NOMO-1 (cell line): ENCODE results near the gene RNF133.

Experiments
- DNase-seq, 2 experiments: peaks; one replicate each; lab custom pipeline; 2025; ENCODE audit not compliant: unreplicated experiment in 2 of 2; lab: John Stamatoyannopoulos, UW

The RNF133 gene

DNA sequence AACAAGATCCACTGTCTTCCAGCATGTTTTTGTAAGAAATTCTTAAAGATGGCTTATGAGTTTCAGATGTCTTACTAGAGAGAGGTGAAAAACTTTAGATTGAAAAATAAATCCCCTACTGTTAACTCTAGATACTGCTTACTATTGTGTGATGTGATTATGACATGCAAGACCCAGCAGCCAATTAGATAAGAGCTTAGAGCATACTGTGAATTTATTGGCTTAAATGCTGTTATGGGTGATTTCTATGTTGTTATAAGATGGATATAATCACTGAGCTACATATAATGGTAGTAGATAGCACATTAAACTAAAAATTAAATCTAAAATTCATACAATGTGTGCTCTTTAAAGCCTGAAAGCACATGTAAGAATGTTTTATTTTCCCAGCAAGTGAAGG lies at the start of gene RNF133:
RNF133 (minus strand) TSS at position 101 of the 400 bp plus-strand sequence. CDS start 199 bp downstream, outside the sequence.
- DNase-seq: no peak

DNA sequence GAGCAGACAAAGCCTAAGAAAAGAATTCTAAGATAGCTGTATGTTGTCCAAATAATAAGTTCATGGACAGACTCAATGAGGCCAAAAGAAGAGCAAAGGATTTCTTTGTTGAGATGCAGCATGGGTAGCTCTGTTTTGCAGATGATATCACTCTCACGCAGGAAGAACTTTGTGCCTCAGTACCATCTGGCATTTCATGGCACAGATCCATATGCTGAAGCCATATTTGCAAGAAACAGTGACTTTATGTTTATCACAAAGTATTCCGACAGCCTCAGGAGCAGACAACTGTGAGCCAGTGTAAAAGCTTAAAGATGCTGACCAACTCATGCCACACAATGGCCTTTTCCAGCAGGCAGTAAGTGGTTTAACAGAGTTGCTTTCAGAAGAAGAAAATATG lies 49.3 kb upstream of the RNF133 start:
- no peak for DNase-seq

- no peak for DNase-seq
Observed at GRCh38 chr7:122746948-122747347, 48.0 kb upstream of the RNF133 start.

- DNase-seq: no peak
Observed at GRCh38 chr7:122743211-122743610, 44.3 kb upstream of the RNF133 start.

DNA sequence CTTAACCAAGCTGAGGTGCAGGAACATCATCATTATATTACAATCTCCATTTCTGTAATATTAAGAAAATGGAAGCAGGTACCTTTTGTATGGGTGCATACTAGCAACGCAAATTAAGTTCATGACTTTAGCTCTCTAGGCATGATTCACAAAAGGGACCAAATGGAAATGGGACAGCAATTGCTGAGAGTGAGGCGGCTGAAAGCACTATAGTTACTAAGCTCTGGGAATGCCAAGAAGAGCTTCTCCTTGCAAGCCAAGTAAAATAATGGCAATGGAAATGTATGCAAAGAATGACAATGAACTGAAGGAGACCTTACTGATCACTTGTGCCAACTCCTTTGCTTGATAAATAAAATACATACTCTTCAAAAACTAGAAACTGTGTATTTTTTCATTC lies 40.0 kb upstream of the RNF133 start:
- no peak for DNase-seq

- DNase-seq: no peak
Observed at GRCh38 chr7:122736183-122736582, 37.3 kb upstream of the RNF133 start.

- no peak for DNase-seq
Observed at GRCh38 chr7:122727759-122728158, 28.8 kb upstream of the RNF133 start.

GRCh38 chr7:122727354-122727753 lies 28.4 kb upstream of the RNF133 start:
- DNase-seq: no peak

DNA sequence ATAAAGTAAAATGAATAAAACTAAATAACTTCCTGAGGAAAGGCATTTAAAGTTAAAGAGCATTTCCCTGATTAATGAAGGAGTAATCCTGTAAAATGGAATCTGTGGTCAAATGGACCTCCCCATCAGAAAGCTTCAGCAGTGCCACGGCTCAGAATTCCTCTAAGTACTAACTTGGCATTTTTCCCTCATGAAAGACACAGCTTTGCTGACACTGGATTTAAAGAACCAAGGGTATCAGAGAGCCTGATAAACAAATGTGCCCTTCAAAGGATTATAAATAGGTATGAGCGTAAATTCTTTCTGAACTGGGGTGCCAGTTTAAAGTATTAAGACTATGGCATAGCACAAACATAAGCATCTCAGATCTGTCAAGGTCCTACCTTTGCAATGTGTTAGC lies 28.0 kb upstream of the RNF133 start:
- DNase-seq: no peak

GRCh38 chr7:122724366-122724765 lies 25.4 kb upstream of the RNF133 start:
- DNase-seq: no peak

GRCh38 chr7:122719010-122719578 lies 20.2 kb upstream of the RNF133 start:
- no peak for DNase-seq

DNA sequence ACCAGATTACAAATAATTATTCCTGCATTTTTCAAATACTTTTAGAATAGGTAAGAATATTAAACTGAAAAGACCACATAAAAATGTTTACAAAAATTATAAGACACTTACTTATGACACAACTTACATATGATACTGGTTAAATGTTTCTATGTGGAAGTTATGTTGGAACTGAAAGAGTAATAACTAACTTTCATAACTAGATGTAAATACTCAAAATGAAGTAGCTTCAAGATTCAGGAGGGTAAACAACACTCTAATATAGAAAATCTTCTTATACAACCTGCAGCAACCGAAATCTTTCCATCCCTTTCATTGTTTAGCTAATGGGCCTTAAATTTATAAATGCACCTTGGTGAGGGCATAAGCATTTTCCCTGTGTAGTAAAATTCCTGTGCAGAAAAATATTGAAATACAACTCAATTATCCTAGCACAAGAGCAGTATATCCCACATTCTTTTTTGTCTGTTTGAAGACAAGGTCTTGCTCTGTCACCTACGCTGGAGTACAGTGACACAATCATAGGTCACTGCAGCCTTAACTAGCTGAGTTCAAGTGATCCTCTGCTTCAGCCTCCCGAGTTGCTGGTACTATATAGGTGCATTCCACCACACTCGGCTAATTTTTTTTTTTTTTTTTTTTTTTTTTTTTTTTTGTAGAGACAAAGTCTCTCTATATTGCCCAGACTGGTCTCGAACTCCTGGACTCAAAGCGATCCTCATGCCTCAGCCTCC lies 18.6 kb upstream of the RNF133 start:
- no peak for DNase-seq

DNA sequence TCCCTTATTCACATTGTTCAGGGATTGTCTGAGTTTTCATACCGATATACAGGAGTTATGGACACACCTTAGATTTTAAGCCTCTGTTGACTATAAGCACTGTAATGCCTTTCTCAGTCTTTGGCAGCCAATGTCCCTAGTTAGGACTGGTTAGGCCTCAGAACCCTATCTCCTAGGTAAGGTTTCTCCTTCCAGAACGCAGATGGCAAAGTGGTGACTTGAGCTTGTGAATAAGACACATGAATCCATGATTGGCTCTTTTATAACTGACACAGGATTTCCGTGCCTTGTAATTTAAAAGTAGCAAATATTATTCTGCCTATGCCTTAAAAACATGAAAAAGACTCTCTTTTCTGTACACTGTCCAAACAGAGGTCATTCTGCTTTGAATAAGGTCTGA lies 16.3 kb upstream of the RNF133 start:
- no peak for DNase-seq

GRCh38 chr7:122710916-122711315 lies 12.0 kb upstream of the RNF133 start:
- no peak for DNase-seq

- no peak for DNase-seq
Observed at GRCh38 chr7:122709930-122710646, 11.2 kb upstream of the RNF133 start.

GRCh38 chr7:122706836-122707235 lies 7.9 kb upstream of the RNF133 start:
- DNase-seq: no peak

DNA sequence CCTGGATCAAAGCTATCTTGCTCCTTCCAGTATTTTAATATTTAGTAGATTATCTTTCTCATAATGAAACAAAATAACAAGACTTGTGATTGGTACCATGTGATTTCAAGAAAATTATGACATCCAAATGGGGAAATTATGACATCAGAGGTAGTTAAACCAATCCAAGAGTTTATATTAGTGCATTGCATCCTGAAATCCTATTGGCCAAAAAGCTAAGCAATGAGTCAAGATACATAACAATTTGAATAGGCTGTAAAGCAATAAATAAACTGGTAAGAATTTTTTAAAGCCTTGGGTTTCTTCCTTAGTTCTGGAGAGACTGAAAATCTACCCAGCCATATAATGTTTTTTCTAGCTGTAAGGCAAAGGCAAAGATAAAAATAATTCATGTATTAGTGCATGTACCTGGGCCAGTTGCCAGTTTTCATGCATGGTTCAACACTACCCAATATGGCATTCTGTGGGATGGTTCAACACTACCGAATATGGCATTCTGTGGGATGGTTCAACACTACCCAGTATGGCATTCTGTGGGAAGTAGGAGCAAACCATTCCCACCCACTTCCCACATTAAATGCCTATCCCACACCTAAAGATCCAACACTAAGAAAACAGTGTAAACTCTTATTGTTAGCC lies 4.1 kb upstream of the RNF133 start, which contains the start of gene RNF148:
RNF148 (minus strand) TSS at position 51 of the 639 bp plus-strand sequence. CDS start 172 bp downstream, outside the sequence.
- DNase-seq: no peak

GRCh38 chr7:122695816-122696215 lies 3.1 kb downstream of the RNF133 start:
- DNase-seq: no peak

- no peak for DNase-seq
Observed at GRCh38 chr7:122694697-122695096, 4.2 kb downstream of the RNF133 start.

DNA sequence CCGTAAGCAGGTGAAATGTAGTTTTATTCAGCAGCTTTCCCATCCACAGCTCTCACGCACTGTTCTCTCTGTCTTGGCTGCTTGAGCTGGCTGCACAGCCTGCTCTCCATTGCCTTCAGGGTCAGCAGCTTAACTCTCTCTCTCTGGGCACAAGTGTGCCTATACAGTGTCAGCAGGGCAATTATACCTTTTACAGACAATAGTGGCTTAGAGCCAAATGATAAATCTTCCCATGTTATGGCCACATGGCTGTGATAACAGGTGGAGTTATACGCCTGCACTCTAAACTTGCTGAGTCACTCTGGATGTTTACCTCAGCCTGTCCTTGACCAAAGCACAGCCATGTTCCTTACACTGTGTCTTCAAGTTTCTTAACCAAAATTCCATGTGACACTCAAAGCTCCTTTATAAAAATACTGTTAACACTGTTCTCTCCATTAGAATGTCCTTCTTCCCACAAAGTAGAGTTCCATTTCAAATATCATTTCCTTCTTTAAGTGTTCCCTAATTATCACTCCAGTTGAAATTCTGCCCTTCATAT lies 6.1 kb downstream of the RNF133 start:
- DNase-seq: no peak
